Retinal pigment epithelial cell (primary cell): ENCODE results near the gene GALC.

Experiments used
- DNase-seq: peaks from one replicate; pipeline ENCODE4 v3.0.0-alpha.2; 2010; ENCODE audit warnings: low read depth
- H3K4me3 ChIP-seq: 2 replicates; pipeline ENCODE4 v1.5.1; 2011; ENCODE audit warnings: mild to moderate bottlenecking, low read length, control low read depth, moderate library complexity
- TF ChIP-seq, protein P1 (sequence below): conservative IDR thresholded peaks from 2 replicates; pipeline ENCODE4 v1.5.1; 2011; ENCODE audit warnings: low read depth, low read length, control low read depth, inconsistent platforms

The GALC gene

DNA sequence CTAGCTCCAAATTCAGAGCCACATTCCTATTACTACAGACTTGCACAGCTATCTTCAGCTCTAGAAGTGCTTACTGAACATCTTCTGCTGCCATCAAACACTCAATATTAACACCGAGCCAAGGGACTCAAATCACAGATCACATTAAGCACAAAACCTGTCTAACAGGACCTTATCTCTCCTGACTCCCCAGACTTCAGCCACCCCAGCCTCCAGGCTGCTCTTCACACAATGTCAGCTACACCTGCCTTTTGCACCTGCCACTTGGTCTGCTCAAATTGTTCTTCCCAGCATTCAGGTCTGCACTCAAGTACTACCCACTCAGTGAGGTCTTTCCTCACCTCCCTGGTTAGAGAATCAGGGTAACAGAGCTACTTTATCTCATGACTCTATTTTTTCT, 57.1 kb downstream of the GALC start:
- H3K4me3 ChIP-seq, result no peak overlapping the region
- TF ChIP-seq, protein P1, sequence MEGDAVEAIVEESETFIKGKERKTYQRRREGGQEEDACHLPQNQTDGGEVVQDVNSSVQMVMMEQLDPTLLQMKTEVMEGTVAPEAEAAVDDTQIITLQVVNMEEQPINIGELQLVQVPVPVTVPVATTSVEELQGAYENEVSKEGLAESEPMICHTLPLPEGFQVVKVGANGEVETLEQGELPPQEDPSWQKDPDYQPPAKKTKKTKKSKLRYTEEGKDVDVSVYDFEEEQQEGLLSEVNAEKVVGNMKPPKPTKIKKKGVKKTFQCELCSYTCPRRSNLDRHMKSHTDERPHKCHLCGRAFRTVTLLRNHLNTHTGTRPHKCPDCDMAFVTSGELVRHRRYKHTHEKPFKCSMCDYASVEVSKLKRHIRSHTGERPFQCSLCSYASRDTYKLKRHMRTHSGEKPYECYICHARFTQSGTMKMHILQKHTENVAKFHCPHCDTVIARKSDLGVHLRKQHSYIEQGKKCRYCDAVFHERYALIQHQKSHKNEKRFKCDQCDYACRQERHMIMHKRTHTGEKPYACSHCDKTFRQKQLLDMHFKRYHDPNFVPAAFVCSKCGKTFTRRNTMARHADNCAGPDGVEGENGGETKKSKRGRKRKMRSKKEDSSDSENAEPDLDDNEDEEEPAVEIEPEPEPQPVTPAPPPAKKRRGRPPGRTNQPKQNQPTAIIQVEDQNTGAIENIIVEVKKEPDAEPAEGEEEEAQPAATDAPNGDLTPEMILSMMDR, result no peak
- DNase-seq, result no peak

DNA sequence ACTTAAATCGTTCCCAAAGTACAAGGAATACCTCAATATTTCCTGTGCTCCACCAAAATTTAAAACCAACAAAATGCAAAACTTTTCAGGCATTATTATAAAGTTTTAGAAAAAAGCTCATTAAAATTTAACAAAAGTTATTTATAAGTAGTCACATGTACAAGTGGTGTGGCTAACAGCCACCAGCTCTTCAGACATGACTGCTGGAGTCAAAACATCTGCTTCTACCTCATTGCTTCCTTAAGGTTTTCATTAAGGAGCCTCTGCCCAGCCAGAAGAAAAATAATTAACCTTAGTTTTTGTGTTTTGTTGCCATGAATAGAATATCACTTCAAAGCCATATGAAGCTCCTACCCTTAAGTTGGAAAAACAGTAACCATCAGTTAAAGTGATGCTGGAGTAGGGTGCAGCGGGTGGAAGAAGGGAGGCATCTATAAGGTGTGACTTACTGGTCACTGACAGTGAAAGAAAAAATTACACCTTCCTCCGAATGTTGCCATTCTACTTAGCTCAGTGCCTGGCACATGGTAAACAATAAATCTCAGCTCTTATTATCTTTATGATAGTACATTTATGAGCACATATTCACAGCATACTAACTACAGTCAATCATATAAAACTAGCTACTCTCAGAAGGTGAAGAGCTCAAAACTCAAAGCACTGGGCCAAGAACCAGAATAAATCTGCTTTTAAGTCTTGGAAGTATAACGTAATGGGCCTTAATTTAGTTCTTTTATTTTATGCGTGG, 57.7 kb downstream of the GALC start:
- TF ChIP-seq, protein P1, result no peak

DNA sequence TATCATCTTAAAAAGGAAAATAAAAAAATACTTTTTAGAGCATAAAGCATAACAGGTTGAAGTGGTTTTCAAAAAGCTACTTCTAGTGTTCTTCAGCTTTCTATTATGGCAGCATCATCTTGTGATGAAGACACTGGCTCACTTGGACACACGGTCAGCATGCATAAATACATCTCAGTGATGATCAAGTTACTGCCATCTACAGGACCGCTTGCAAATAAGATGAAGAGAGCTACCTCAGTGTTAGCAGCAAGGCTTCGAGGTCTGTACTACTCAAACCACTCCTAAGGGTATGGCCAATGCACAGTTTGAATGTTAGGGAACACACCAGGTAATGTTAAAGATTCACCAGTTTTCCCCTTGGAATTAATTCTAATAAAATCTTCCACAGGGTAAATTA, 58.8 kb downstream of the GALC start:
- no peak overlapping the region for H3K4me3 ChIP-seq
- TF ChIP-seq, protein P1, result peak; percentile 17
- DNase-seq, result no peak

More for the DNA sequence above, 57.7 kb downstream of the GALC start:
- no peak overlapping the region for H3K4me3 ChIP-seq
- DNase-seq, result no peak

DNA sequence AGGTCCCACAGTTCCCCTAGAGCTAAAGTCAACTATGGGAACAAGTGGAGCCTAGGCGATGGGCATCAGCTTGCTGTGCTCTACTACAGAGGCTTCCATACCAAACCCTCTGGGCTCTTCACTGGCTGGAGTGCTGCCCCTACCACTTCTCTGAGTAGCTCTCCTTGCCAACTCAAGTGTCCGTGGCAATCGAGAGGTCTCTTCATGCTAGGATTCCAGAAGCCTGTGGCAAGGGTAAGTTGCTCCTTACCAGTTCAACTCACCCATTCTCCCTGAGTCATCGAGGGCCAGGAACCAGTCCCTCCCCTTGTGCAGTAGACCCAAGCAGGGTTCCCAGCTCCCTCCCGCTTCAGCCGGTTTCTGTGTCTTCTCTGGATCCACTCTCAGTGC, 76.1 kb downstream of the GALC start:
- H3K4me3 ChIP-seq, result no peak overlapping the region
- TF ChIP-seq, protein P1, result no peak

DNA sequence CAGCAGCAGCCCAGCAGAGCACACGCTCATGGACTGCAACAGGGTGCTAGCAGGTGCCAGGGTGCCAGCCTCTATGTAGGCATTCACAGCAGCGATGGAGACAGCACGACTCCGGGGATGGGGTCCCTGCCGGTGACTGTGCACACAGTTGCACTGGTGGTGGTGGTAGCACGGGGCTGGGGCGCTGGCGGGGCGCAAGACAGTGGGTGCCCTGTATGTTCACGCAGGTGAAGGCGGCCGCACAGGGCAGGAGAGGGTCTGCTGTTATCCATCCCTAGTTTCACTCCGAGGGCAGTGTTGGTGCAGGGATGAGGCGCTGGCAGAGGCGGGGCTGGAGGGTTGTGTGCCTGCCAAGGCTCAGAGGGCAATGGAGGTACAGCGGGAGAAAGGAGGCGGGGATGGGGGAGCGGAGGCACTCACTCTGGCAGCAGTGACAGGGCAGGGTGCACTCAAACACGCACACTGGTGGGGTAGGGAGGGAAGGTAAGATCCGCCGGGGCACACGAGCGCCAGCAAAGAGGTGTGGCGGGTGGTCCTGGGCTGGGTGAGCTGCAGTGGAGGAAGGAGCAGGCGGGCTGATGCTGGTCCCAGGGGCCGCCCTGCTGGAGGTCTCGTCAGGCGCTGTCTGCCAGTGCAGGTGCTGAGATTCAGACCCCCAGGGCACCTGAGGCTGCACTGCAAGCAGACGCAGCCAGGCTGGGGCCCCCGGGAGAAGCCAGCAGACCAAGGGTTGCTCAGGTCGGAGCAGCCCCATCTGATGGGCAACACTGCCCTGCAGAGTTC, 76.7 kb downstream of the GALC start:
- H3K4me3 ChIP-seq, result no peak overlapping the region
- TF ChIP-seq, protein P1, result no peak
- no peak for DNase-seq

More for the DNA sequence above, 76.1 kb downstream of the GALC start:
- DNase-seq, result no peak

DNA sequence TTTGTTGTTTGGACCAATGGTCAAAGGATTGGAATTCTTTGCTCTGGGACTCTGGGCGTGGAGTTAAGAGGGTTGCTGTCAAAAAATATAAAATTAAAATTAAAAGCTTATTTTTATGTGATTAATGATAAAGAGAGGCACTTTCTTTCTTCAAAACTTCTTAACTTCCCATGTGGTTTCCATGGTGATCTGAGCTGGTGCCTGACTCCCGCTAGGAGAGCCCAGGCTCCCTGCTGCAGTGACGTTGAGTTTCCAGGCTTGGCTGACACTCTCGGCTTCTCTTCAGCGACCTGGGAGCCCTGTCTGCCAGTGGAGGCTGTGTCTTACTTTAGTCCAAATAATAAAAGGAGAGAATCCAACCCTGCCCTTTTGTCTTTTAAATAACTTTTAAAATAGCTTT, 84.4 kb downstream of the GALC start:
- no peak for DNase-seq
- no peak overlapping the region for H3K4me3 ChIP-seq
- TF ChIP-seq, protein P1, result no peak
